ENCODE measurements around the gene KCNN4. TPM values are rescaled to one million over a fixed set of nuclear protein-coding genes. Genes with fewer than 3 reads are reported as not detected.
"Not testable (repeated sequence)": the region's sequence is repeated elsewhere in the genome, so short reads cannot be mapped to it uniquely, and the experiment has no call there.

Gene KCNN4
- total RNA-seq, 8 experiments from 2014 or later: 0.11 to 7.4 (median 0.58) TPM

GRCh38 chr19:43778651-43779050 lies 2.1 kb downstream of the KCNN4 start:
- in situ Hi-C loops (cut with MboI; ENCODE audit: low pct_unique_long_range_greater_than_20kb in 2 of 9, low sequenced_read_pairs in 9 of 9, unreplicated experiment in 9 of 9): loop anchor here in 1 of 9 experiments (25.0 kb wide), 1 partner anchor 341 kb away; no protein-coding TSS in a partner anchor
- H3K4me3 ChIP-seq: no peak overlapping the region
- peaks cover 5 to 20% of the 10 kb centered on the region in 2 donors for H3K4me1 ChIP-seq (replicated peaks in 1 of 2)
- WGBS, 10 experiments: 57 to 100% (median 100%) methylated on average over 1 of the region's 1 CpG; no CpG with 5 or more reads in 4 of the 10 experiments
- H3K27ac ChIP-seq: no peak overlapping the region
- no peak for ATAC-seq (replicated peaks in 6 of 8)

DNA sequence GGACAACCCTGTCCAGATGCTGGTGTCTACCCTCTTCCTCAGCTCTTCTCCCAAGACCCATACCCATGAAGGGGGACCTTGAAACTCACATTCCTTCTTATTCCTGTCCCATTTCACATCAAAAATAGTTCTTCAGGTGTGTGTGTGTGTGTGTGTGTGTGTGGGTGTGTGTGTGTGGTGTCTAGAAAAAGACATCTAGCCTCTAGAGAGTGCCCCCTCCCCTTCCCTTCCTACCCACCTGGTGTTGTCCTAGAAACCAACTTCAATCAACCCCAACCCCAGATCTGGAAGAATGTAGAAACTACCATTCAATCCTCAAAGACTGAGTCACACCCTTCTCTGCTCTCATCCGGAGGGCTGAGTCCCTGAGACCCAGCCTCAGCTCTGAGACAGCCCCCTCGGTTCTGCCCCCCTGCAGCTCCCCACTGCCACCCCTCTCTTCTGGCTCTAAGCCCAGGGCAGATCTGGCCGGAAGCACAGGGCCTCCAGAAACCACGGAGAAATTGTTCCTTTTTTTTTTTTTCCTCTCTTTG lies 3.5 kb downstream of the KCNN4 start:
- peak in 4 of 8 experiments; percentile 7 to 45 (median 34) for ATAC-seq (replicated peaks in 6 of 8)
- 14% methylated on average over 1 of the region's 4 CpGs; no CpG with 5 or more reads in 9 of the 10 experiments for WGBS, 10 experiments
- H3K4me3 ChIP-seq: no peak overlapping the region
- H3K27ac ChIP-seq: peak overlapping the region in 1 of 2 donors; percentile 71
- in situ Hi-C loops (cut with MboI; ENCODE audit: low pct_unique_long_range_greater_than_20kb in 2 of 9, low sequenced_read_pairs in 9 of 9, unreplicated experiment in 9 of 9): loop anchor here in 1 of 9 experiments (25.0 kb wide), 1 partner anchor 340 kb away; no protein-coding TSS in a partner anchor
- H3K4me1 ChIP-seq (replicated peaks in 1 of 2): peaks cover 6 to 20% of the 10 kb centered on the region in 2 donors

- peaks cover 6 to 20% of the 10 kb centered on the region in 2 donors for H3K4me1 ChIP-seq (replicated peaks in 1 of 2)
- no peak overlapping the region for H3K4me3 ChIP-seq
- WGBS, 10 experiments: 61 to 100% (median 90%) methylated on average over 2 to 5 of the region's 11 CpGs; no CpG with 5 or more reads in 6 of the 10 experiments
- in situ Hi-C loops (cut with MboI; ENCODE audit: low pct_unique_long_range_greater_than_20kb in 2 of 9, low sequenced_read_pairs in 9 of 9, unreplicated experiment in 9 of 9): loop anchor here in 1 of 9 experiments (25.0 kb wide), 1 partner anchor 339 kb away; no protein-coding TSS in a partner anchor
- no peak for ATAC-seq (replicated peaks in 6 of 8)
- H3K27ac ChIP-seq: no peak overlapping the region
Measured at GRCh38 chr19:43776286-43776685, 4.5 kb downstream of the KCNN4 start.

- in situ Hi-C loops (cut with MboI; ENCODE audit: low pct_unique_long_range_greater_than_20kb in 2 of 9, low sequenced_read_pairs in 9 of 9, unreplicated experiment in 9 of 9): loop anchor here in 1 of 9 experiments (25.0 kb wide), 1 partner anchor 338 kb away; no protein-coding TSS in a partner anchor
Measured at GRCh38 chr19:43775299-43775890, 5.4 kb downstream of the KCNN4 start.

GRCh38 chr19:43774940-43775258 lies 5.9 kb downstream of the KCNN4 start:
- H3K4me1 ChIP-seq (replicated peaks in 1 of 2): peaks cover 6 to 20% of the 10 kb centered on the region in 2 donors
- 60 to 91% (median 77%) methylated on average over 1 to 8 of the region's 11 CpGs; no CpG with 5 or more reads in 4 of the 10 experiments for WGBS, 10 experiments
- in situ Hi-C loops (cut with MboI; ENCODE audit: low pct_unique_long_range_greater_than_20kb in 2 of 9, low sequenced_read_pairs in 9 of 9, unreplicated experiment in 9 of 9): loop anchor here in 1 of 9 experiments (25.0 kb wide), 1 partner anchor 338 kb away; no protein-coding TSS in a partner anchor
- not testable (repeated sequence) for ATAC-seq (replicated peaks in 6 of 8); H3K27ac ChIP-seq; H3K4me3 ChIP-seq

More at GRCh38 chr19:43775299-43775890, 5.4 kb downstream of the KCNN4 start:
- ATAC-seq (replicated peaks in 6 of 8): no peak
- Histone ChIP-seq H3K27ac (no peak overlapping the region), H3K4me3 (no peak overlapping the region), H3K4me1 (replicated peaks in 1 of 2) (peaks cover 6 to 20% of the 10 kb centered on the region in 2 donors)
- 86 to 100% (median 100%) methylated on average over 1 to 6 of the region's 7 CpGs; no CpG with 5 or more reads in 3 of the 10 experiments for WGBS, 10 experiments

GRCh38 chr19:43774103-43774939 lies 6.5 kb downstream of the KCNN4 start:
- WGBS, 10 experiments: 5 to 44% (median 7%) methylated on average over 3 to 18 of the region's 63 CpGs; no CpG with 5 or more reads in 6 of the 10 experiments
- Histone ChIP-seq H3K4me1 (replicated peaks in 1 of 2) (peaks cover 6 to 20% of the 10 kb centered on the region in 2 donors), H3K4me3 (peak overlapping the region; percentile 25 to 38 (median 26)), H3K27ac (peak overlapping the region in 1 of 2 donors; percentile 60)
- peak; percentile 92 to 99 (median 96) for ATAC-seq (replicated peaks in 6 of 8)
- in situ Hi-C loops (cut with MboI; ENCODE audit: low pct_unique_long_range_greater_than_20kb in 2 of 9, low sequenced_read_pairs in 9 of 9, unreplicated experiment in 9 of 9): no loop called here

DNA sequence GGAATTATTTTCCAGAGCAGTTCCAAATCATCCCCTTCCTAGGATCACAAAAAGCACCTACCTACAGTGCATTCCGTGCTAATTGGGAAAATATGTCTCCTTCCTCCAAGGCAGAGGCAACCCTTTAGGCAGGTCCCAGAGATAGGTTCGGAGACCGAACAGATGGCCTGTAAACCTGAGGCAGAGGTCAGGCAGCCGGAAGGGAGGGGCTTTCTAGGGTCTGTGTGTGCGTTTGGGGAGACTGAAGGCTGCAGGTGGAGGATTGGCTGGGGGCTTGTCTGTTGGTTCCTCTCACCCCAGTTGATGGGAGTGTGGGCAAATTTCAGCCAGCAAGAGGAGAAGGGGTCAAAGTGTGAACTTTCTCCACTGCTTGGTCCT lies 7.1 kb downstream of the KCNN4 start:
- H3K4me3 ChIP-seq: peak overlapping the region in 2 of 5 donors; percentile 25 to 26

DNA sequence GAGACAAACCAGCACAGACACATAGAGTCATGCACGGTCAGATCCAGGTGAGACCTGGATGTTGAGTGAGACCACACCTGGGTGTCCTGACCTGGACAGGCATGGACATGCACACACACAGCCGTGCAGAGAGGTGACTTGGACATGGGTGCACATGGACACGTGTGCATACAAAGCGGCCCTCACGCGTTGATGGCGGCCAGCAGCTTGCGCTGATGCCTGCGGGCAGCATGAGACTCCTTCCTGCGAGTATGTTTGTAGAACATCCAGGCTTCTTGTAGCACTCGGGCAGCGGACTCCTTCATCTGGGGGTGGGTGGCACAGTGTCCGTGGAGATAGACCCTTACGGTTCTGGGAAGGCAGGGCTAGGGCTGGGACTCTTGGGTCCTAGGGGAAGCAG lies 11.5 kb downstream of the KCNN4 start:
- Histone ChIP-seq H3K4me1 (replicated peaks in 1 of 2) (peaks cover 5 to 6% of the 10 kb centered on the region in 2 donors), H3K4me3 (no peak overlapping the region), H3K27ac (no peak overlapping the region)
- in situ Hi-C loops (cut with MboI; ENCODE audit: low pct_unique_long_range_greater_than_20kb in 2 of 9, low sequenced_read_pairs in 9 of 9, unreplicated experiment in 9 of 9): no loop called here
- 83 to 100% (median 88%) methylated on average over 1 to 11 of the region's 14 CpGs; no CpG with 5 or more reads in 4 of the 10 experiments for WGBS, 10 experiments
- ATAC-seq (replicated peaks in 6 of 8): no peak

More for the DNA sequence above, 7.1 kb downstream of the KCNN4 start:
- in situ Hi-C loops (cut with MboI; ENCODE audit: low pct_unique_long_range_greater_than_20kb in 2 of 9, low sequenced_read_pairs in 9 of 9, unreplicated experiment in 9 of 9): no loop called here
- no peak for ATAC-seq (replicated peaks in 6 of 8)
- Histone ChIP-seq H3K4me1 (replicated peaks in 1 of 2) (peaks cover 6 to 20% of the 10 kb centered on the region in 2 donors), H3K27ac (no peak overlapping the region)
- WGBS, 10 experiments: 46% methylated on average over 2 of the region's 5 CpGs; no CpG with 5 or more reads in 9 of the 10 experiments

- no peak for ATAC-seq (replicated peaks in 6 of 8)
- no peak overlapping the region for H3K27ac ChIP-seq
- H3K4me1 ChIP-seq (replicated peaks in 1 of 2): no peaks in the 10 kb centered on the region
- WGBS, 10 experiments: 60 to 91% (median 75%) methylated on average over 3 to 10 of the region's 15 CpGs; no CpG with 5 or more reads in 2 of the 10 experiments
- in situ Hi-C loops (cut with MboI; ENCODE audit: low pct_unique_long_range_greater_than_20kb in 2 of 9, low sequenced_read_pairs in 9 of 9, unreplicated experiment in 9 of 9): no loop called here
- no peak overlapping the region for H3K4me3 ChIP-seq
Measured at GRCh38 chr19:43768273-43769050, 12.3 kb downstream of the KCNN4 start.

GRCh38 chr19:43767818-43768217 lies 13.0 kb downstream of the KCNN4 start:
- 67 to 78% (median 71%) methylated on average over 1 of the region's 1 CpG; no CpG with 5 or more reads in 7 of the 10 experiments for WGBS, 10 experiments
- in situ Hi-C loops (cut with MboI; ENCODE audit: low pct_unique_long_range_greater_than_20kb in 2 of 9, low sequenced_read_pairs in 9 of 9, unreplicated experiment in 9 of 9): no loop called here
- no peak overlapping the region for H3K27ac ChIP-seq

DNA sequence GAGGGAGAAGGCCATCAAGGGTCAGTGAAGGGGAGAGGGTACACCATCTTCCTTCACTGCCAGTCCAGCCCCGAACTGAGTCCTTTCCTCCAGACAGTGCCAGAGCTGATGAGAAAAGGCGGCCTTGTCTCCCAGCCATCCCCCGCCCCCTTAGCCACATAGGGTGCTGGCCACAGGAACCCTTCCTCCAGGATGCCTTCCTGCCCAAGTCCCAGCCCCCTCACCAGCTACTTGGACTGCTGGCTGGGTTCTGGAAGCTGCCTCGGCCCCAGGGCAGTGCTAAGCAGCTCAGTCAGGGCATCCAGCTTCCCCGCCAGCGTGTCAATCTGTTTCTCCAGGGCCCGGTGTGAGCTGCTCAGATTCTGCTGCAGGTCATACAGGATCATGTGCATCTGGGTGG lies 13.5 kb downstream of the KCNN4 start:
- WGBS, 10 experiments: 68 to 82% (median 80%) methylated on average over 1 to 3 of the region's 7 CpGs; no CpG with 5 or more reads in 7 of the 10 experiments
- Histone ChIP-seq H3K4me1 (replicated peaks in 1 of 2) (no peaks in the 10 kb centered on the region), H3K4me3 (no peak overlapping the region), H3K27ac (no peak overlapping the region)
- in situ Hi-C loops (cut with MboI; ENCODE audit: low pct_unique_long_range_greater_than_20kb in 2 of 9, low sequenced_read_pairs in 9 of 9, unreplicated experiment in 9 of 9): no loop called here
- no peak for ATAC-seq (replicated peaks in 6 of 8)

More at GRCh38 chr19:43767818-43768217, 13.0 kb downstream of the KCNN4 start:
- Histone ChIP-seq H3K4me1 (replicated peaks in 1 of 2) (no peaks in the 10 kb centered on the region), H3K4me3 (no peak overlapping the region)
- ATAC-seq (replicated peaks in 6 of 8): no peak

DNA sequence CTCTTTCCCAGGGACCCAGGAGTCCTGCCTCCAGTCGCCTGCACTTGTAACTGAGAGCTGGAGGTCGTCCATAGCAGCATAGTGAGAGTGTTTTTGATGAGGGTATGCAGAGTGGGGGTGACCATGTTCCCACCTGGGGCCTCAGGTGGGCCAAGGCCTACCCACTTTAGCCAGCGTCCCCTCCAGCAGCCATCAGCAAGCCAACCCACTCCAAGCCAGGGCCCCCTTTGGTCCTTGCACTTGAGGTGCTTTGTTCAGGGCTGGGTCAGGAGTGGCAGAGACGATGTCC lies 14.1 kb downstream of the KCNN4 start:
- Histone ChIP-seq H3K27ac (no peak overlapping the region), H3K4me3 (no peak overlapping the region), H3K4me1 (replicated peaks in 1 of 2) (no peaks in the 10 kb centered on the region)
- peak in 1 of 8 experiments; percentile 16 for ATAC-seq (replicated peaks in 6 of 8)
- in situ Hi-C loops (cut with MboI; ENCODE audit: low pct_unique_long_range_greater_than_20kb in 2 of 9, low sequenced_read_pairs in 9 of 9, unreplicated experiment in 9 of 9): no loop called here
- 40% methylated on average over 1 of the region's 4 CpGs; no CpG with 5 or more reads in 9 of the 10 experiments for WGBS, 10 experiments
